ENCODE data around the gene SEMA4B. TPM values are rescaled to one million over a fixed set of nuclear protein-coding genes. Genes with fewer than 3 reads are reported as not detected.

SEMA4B gene
- total and polyA plus RNA-seq, 2 of the 8 experiments (the other 6 are each of a cell fraction or from before 2014, with no cell fraction given), result 42.7 to 43.0 TPM

DNA sequence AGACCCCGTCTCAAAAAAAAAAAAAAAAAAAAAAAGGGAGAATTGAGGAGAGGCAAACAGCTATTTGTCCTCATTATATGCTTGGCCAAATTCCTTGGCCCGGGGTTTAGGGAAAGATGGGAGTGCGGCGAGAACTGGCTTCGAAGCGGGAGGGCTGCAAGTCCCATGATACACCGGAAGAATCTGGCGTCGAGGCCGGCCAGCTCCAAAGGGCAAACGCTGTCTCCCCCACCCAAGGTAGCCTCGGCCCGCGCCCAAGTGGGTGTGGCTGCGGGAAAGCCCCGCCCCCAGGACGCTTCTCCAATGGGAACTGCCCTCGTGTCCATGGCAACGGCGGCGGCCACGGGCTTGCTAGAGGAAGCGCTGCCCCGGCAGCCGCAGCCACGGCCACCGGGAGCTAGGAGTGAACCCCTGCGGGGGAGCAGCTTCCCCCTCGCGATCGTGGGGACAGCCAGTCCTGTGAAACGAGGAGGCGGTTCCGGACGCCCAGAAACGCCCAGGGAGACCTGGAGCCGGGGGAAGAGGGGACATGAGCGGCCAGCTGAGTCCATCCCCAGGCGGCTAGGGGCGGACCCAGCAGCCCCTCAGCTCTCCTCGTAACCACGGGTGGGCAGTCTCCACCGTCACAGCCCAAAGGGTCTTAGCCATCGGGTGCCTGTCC lies 48.2 kb downstream of the SEMA4B start, which contains the start of gene TTLL13 (continued):
- TF ChIP-seq RNF2 (IDR thresholded peaks at IDR 0.05; ENCODE audit: borderline replicate concordance, low read depth, low read length, missing control alignments, poor library complexity, severe bottlenecking), result no peak
- no peak for TF ChIP-seq TAF7 (optimal IDR thresholded peaks at IDR 0.05; ENCODE audit: borderline replicate concordance, low read depth, low read length)
- no peak for TF ChIP-seq RAD21 (IDR thresholded peaks at IDR 0.05 in 1 of 2, conservative IDR thresholded peaks at IDR 0.05 in 1 of 2; ENCODE audit: low read depth in 2 of 2, low read length in 2 of 2)
- no peak for TF ChIP-seq HDAC6 (IDR thresholded peaks at IDR 0.05; ENCODE audit: low read depth, low read length)
- no peak for TF ChIP-seq BCL11A (IDR thresholded peaks at IDR 0.05; ENCODE audit: low read depth in 2 of 2, low read length in 2 of 2)
- TF ChIP-seq SP4 (IDR thresholded peaks at IDR 0.05; ENCODE audit: low read length), result no peak
- TF ChIP-seq SUZ12 (IDR thresholded peaks at IDR 0.05; ENCODE audit: low read length), result no peak
- TF ChIP-seq CBX5 (IDR thresholded peaks at IDR 0.05; ENCODE audit: low read depth, low read length), result no peak
- TF ChIP-seq, protein P1, sequence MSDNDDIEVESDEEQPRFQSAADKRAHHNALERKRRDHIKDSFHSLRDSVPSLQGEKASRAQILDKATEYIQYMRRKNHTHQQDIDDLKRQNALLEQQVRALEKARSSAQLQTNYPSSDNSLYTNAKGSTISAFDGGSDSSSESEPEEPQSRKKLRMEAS (IDR thresholded peaks at IDR 0.05), result 0 out of 2 replicates have a peak, but pooled peaks have one; percentile 12
- TF ChIP-seq, protein P2, sequence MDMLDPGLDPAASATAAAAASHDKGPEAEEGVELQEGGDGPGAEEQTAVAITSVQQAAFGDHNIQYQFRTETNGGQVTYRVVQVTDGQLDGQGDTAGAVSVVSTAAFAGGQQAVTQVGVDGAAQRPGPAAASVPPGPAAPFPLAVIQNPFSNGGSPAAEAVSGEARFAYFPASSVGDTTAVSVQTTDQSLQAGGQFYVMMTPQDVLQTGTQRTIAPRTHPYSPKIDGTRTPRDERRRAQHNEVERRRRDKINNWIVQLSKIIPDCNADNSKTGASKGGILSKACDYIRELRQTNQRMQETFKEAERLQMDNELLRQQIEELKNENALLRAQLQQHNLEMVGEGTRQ (IDR thresholded peaks at IDR 0.05; ENCODE audit: low read length), result no peak
- no peak for TF ChIP-seq CHD2 (IDR thresholded peaks at IDR 0.05; ENCODE audit: low read length)
- TF ChIP-seq MAFK (IDR thresholded peaks at IDR 0.05; ENCODE audit: low read depth, low read length), result no peak
- TF ChIP-seq GABPA (IDR thresholded peaks at IDR 0.05; ENCODE audit: borderline replicate concordance, insufficient read depth, low read length), result no peak
- TF ChIP-seq TAF1 (IDR thresholded peaks at IDR 0.05; ENCODE audit: low read depth, low read length), result peak; percentile 28; the same call in 1 of the 2 replicates
- no peak for TF ChIP-seq POLR2AphosphoS5 (IDR thresholded peaks at IDR 0.05; ENCODE audit: low read depth, low read length)
- no peak for TF ChIP-seq EP300 (IDR thresholded peaks at IDR 0.05; ENCODE audit: borderline replicate concordance in 1 of 2, low read depth in 2 of 2, low read length in 2 of 2)
- TF ChIP-seq RFX5 (IDR thresholded peaks at IDR 0.05; ENCODE audit: borderline replicate concordance, low read depth, low read length), result no peak
- TF ChIP-seq, protein P3, sequence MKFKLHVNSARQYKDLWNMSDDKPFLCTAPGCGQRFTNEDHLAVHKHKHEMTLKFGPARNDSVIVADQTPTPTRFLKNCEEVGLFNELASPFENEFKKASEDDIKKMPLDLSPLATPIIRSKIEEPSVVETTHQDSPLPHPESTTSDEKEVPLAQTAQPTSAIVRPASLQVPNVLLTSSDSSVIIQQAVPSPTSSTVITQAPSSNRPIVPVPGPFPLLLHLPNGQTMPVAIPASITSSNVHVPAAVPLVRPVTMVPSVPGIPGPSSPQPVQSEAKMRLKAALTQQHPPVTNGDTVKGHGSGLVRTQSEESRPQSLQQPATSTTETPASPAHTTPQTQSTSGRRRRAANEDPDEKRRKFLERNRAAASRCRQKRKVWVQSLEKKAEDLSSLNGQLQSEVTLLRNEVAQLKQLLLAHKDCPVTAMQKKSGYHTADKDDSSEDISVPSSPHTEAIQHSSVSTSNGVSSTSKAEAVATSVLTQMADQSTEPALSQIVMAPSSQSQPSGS (IDR thresholded peaks at IDR 0.05; ENCODE audit: low read length), result no peak
- no peak for TF ChIP-seq FOSL1 (IDR thresholded peaks at IDR 0.05; ENCODE audit: insufficient read depth, low read depth, low read length)
- TF ChIP-seq SIRT6 (IDR thresholded peaks at IDR 0.05; ENCODE audit: low read length), result no peak
- TF ChIP-seq SAP30 (IDR thresholded peaks at IDR 0.05; ENCODE audit: insufficient read depth, insufficient replicate concordance, low read length), result peak; percentile 28
